AG09309 (cell line): ENCODE results near the gene EYS.

Experiments used
- DNase-seq: peaks from one replicate; pipeline ENCODE4 v3.0.0-alpha.2; 2010; ENCODE audit warnings: low read depth
- H3K4me3 ChIP-seq: 2 replicates; pipeline ENCODE4 v1.5.1; 2011; ENCODE audit warnings: mild to moderate bottlenecking, low read depth, low read length, moderate library complexity; ENCODE audit not compliant: control insufficient read depth
- TF ChIP-seq, protein P1 (sequence below): IDR thresholded peaks from 2 replicates; pipeline ENCODE4 v1.5.1; 2011; ENCODE audit warnings: mild to moderate bottlenecking, low read depth, low read length, inconsistent platforms; ENCODE audit not compliant: insufficient read depth, control insufficient read depth; ENCODE audit errors: missing control alignments

EYS gene

DNA sequence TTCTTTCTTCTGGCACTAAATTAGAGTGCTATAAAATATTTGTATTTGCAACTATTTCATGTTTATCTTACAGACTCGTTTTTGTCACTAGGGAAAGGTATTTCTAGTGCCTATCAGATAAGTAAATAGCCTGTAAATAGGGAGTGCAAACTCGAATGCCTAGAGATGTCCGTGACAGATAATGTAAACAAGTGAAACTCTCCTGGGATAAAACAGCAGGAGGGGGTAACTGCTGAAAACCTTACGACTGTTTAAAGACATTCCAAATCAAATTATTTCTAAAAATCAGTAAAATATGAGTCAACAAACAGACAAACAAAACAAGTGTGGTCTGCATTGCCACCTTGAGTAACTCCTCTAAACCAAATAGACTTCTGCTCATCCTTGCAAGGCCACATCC lies 932.1 kb downstream of the EYS start:
- no peak overlapping the region for H3K4me3 ChIP-seq
- no peak for DNase-seq
- TF ChIP-seq, protein P1, sequence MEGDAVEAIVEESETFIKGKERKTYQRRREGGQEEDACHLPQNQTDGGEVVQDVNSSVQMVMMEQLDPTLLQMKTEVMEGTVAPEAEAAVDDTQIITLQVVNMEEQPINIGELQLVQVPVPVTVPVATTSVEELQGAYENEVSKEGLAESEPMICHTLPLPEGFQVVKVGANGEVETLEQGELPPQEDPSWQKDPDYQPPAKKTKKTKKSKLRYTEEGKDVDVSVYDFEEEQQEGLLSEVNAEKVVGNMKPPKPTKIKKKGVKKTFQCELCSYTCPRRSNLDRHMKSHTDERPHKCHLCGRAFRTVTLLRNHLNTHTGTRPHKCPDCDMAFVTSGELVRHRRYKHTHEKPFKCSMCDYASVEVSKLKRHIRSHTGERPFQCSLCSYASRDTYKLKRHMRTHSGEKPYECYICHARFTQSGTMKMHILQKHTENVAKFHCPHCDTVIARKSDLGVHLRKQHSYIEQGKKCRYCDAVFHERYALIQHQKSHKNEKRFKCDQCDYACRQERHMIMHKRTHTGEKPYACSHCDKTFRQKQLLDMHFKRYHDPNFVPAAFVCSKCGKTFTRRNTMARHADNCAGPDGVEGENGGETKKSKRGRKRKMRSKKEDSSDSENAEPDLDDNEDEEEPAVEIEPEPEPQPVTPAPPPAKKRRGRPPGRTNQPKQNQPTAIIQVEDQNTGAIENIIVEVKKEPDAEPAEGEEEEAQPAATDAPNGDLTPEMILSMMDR = no peak

DNA sequence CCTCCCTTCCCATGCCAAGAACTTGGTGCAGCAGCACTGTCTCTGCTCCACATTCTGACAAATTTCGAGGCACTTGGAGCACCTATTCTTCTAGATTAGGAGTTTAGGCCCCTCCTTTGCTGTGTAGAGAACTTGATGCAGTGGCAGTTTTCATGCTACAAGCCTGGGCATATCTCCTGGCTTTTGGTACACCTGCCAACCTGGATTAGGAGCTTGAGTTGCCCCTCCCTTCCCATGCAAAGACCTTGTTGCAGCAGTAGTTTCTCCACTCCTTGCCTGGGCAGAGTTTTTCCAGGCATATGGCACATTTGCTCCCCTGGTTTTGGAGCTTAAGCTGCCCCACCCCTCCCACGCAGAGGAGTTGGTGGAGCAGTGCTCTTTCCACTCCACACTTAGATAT lies 956.1 kb downstream of the EYS start:
- H3K4me3 ChIP-seq = no peak overlapping the region
- TF ChIP-seq, protein P1 = no peak

DNA sequence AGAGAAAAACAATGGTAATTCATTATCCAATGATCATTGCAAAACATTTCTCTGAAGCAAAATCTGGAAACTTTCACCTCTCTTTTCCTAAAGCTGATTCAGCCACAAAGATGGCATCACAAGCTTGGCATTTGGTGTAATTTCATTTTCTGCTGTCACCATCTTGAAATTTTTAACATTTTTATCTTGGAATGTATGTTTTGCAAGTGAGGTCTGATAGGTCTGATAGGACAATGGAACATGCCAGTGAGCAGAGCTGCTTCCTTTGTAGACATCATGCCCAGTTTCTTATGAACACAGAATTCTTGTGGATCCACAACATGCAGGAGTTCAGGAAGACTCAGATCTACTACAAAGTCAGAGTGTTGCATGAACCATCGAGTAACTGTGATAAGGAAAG lies 969.6 kb downstream of the EYS start:
- no peak for DNase-seq
- H3K4me3 ChIP-seq = no peak overlapping the region
- TF ChIP-seq, protein P1 = no peak

More for the DNA sequence above, 956.1 kb downstream of the EYS start:
- no peak for DNase-seq

DNA sequence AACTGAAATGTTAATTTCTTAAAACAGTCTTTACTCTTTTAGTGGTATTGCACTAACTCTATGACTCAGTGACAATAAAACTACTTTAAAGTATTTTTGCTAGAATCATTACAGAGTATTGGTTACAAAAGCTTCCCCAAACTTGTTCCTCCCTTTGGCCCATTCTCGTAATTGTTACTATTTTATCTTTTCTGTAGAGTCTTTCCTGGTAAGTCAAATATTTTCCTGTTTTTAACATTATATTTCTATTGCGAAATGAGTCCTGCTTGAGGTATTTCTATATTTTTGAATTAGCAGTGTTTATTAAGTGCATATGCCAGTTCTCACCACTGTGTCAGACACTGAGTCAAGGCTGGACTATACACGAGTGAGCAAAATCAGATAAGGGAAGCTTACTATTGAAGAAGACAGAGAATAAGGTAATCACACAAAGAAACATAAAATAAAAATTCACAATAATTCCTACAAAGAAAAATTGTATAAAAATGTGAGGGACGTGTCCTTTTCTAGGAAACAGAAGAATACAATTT lies 970.5 kb downstream of the EYS start:
- H3K4me3 ChIP-seq = no peak overlapping the region
- TF ChIP-seq, protein P1 = no peak
- no peak for DNase-seq

DNA sequence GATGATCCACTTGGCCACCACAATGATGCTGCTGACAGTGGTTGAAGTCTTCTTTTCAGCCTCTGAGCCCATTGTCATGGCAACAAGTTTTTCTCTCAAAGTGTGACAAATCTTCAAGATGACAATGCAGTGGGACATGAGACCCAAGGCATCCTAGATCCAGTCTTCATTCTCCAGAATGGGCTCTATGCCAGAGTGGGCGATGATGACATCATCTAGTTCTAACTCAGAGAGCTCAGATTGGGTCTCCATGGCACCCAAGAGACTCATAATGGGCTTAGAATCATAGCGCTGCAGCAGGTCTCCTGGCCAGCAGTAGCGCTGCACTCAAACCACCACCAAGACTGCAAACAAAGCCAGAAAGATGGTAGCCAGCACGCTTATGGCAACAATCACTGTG lies 973.6 kb downstream of the EYS start:
- TF ChIP-seq, protein P1 = no peak
- H3K4me3 ChIP-seq = no peak overlapping the region
- no peak for DNase-seq

DNA sequence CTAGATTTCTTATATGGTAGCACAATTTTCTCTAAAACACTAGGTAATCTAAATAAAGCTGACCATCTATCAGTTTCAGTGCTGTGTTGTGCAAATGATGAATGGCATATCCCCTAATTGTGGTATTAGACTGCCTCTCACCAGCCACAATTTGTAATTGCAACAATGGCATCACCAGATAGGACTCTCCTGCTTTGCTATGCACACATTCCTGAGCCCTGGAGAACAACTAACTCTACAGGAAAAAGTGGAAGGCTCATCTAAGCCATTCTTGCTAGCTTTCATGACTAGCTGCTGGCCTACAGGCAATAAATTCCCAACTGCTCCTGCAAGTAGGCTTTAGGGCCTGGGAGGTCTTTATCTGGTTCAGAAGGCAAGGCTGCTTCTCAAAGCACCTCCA lies 974.1 kb downstream of the EYS start:
- no peak for DNase-seq
- TF ChIP-seq, protein P1 = no peak
- H3K4me3 ChIP-seq = no peak overlapping the region

DNA sequence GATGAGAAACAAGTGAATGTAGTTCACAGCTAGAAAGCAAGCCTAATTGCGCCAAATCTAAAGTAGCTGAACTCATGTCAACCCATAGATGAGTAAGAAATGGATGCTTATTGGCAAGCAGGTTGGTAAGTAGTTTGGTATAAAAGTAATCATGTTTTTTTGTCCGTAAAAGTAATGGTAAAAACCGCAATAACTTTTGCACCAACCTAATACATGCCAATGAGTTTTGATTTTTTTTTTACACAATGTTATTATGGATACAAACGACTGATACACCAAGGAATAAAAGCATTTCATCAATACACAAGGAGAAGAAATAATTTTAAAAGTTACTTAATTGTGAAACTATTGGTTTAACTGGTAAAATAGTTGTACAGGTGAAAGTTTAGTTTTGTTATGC lies 977.5 kb downstream of the EYS start:
- TF ChIP-seq, protein P1 = no peak
- DNase-seq = no peak
- no peak overlapping the region for H3K4me3 ChIP-seq
